Hematopoietic multipotent progenitor cell treated with erythropoietin and hydrocortisone succinate and interleukin-3 and kit ligand, for 8 days (in vitro differentiated cells): ENCODE measurements around the gene YDJC.
"Not testable (repeated sequence)": the region's sequence is repeated elsewhere in the genome, so short reads cannot be mapped to it uniquely, and the experiment has no call there.

Experiments
- DNase-seq: peaks from one replicate; pipeline ENCODE4 v3.0.0-alpha.2; 2015

YDJC gene

DNA sequence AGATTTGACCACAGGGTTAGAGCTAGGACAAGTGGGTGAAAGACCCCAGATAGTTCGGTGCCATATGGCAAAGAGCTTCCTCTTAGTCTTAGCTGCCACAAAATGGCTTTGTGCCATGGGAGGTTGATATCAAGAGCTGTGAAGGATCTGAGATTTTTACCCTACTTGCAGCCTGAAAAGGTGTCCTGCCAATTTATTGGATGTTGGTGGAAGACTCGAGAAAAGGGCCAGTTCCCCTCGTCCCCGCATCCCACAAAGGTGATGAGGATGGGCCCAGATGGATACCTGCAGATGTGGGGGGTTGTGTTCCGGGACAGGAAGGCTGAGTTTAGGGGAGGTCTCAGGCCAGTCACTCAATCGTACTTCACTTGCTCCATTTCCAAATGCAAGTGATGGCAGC is 27.2 kb downstream of the YDJC start:
- no peak for DNase-seq

DNA sequence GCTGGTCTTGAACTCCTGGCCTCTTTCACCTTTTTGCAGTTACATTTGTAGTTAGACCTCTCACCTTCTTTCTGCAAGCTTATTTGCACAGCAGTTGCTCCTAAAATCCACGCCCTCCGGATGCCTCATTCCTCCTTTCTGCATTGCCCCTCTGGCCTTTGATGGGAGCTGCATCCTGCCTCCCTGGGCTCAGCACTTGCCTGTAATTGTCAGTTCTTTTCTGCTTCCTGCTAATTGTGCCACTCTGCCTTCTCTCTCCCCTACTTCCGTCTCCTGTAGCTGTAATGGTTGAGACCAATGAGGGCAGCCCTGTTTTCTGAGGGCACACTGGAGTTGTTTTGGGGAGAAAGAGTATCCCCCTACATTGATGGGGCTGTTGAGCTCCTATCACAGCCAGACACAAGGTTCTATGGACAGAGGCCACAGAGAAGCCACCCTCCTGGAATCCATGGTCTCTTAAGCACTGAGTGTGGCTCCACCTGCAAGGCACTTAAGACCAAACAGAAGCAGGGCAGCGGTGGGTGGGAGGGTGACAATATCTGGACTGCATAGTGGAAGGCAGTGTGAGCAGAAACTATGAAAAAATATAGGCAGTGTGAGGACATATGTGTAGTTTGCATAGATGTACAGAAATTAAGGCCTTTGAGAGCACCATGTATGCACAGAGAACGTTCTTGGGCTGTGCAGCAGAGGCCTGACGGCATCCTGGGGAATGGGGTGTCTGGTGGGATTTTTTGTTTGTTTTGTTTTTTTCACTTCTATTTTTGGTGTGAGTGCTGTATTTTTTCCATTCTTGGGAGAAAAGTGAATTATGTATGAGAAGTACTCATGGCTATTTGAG is 30.5 kb downstream of the YDJC start:
- DNase-seq = no peak

DNA sequence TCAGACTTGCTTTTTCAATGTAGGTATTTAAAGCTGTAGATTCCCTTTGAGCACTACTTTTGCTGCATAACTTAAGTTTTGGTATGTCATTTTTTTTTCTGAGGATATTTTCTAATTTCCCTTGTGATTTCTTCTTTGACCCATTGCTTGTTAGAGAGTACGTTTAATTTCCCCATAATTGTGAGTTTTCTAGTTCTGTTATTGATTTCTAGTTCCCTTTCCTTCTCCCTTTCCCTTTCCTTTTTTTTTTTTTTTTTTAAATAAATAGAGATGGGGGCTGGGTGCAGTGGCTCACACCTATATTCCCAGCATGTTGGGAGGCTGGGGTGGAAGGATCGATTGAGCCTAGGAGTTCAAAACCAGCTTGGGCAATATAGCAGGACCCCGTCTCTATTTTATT is 31.5 kb downstream of the YDJC start:
- DNase-seq = no peak

DNA sequence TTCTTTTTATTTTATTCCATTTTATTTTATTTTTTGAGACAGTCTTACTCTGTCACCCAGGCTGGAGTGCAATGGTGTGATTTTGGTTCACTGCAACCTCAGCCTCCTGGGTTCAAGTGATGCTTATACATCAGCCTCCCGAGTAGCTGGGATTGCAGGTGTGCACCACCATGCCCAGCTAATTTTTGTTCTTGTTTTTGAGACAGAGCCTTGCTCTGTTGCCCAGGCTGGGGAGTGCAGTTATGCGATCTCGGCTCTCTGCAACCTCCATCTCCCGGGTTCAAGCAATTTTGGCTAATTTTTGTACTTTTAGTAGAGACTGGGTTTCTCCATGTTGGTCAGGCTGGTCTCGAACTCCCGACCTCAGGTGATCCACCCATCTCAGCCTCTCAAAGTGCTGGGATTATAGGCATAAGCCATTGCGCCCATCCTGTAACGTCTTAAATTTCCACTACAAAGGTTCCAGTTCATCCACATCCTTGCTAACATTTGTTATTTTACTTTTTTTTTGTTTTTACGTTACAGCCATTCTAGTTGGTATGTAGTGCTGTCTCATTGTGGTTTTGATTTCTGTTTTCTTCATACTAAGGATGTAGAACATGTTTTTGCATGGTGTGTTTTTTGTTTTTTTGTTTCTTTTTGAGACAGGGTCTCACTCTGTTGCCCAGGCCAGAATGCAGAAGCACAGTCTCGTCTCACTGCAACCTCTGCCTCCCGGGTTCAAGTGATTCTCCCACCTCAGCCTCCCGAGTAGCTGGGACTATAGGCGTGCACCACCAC is 33.3 kb downstream of the YDJC start:
- DNase-seq = not testable (repeated sequence)

DNA sequence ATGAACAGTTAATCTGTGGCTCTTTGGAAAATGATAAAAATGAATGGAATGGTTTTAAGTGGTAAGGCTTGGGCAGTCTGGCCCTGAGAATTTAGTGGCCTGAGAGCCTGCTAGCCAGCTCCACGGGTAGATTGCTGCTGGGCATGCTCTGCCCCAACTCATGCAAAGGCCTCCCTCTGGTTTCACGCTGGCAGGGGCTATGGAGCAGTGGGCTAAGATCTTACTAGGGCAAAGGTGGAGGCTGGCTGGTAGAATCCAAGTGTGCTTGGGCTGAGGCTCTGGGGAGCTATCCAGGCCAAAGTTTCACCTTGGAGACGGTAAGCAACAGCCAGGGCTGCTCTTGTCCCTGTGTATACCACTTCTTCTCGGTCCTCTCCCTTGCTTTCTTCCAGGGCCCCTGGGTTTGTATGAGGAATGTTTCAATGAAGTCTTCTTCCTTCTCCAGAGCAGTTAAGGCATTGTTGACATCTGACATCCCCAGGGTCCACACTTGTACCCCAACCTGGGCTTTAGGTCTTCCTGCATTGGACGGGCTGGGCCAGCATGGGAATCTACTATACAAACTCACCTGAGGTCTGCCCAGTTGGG is 34.9 kb downstream of the YDJC start:
- DNase-seq = no peak

DNA sequence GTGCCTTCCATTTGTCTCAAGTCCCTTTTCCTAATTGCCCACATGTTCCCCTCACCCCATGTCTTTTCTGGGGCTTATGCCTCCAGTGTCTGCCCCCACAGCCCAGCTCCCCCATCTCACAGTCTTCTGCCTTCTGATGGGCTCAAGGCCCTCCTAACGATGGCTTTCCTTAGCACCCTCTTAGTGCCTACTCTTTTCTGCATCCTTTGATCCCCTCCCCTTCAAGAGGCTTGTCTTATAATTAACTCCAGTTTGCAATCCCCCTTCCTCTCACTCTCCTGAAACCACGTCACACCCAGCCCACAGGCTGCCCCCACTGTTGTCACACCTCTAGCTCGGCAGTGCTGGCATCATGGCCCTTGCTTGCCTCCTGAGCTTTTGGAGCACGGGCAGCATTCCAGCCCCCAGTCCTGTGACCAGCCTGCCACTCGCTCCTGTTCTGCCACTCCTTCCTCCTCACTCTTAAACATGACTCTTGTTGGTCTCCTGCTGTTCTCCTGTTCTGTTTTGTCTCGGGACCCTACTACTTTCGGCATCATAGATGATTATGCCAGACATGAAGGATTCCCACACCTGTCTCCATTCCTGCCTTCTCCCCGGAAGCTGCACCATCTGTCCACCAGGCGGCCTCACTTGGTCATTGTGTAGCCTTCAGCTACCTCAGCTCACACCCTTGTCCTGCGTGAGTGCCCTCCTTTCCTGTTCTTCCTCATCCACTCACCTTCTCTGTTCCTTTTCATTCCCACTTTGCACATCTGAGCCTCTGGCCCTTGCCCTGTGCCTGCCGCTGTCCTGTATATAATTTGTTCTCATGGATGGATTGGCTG is 36.2 kb downstream of the YDJC start:
- no peak for DNase-seq

DNA sequence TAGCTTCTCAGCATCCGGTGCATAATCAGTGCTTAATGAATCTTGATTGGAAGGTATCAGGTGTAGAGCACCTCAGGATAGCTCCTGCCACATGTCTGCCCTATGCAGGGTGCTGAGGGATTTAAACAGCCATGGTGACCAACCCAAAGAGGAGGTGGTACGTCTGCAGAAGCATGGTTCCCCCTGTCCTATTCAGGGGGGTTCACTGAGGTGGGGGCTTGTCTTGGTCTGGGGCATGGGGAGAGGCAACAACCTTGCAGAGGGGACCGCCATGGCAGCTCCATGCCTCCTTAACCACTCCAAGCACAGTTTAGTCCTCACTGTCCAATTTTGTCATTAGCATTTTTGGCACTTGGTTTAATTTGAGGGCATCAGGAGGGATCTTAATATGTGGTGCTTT is 37.4 kb downstream of the YDJC start:
- DNase-seq = no peak

DNA sequence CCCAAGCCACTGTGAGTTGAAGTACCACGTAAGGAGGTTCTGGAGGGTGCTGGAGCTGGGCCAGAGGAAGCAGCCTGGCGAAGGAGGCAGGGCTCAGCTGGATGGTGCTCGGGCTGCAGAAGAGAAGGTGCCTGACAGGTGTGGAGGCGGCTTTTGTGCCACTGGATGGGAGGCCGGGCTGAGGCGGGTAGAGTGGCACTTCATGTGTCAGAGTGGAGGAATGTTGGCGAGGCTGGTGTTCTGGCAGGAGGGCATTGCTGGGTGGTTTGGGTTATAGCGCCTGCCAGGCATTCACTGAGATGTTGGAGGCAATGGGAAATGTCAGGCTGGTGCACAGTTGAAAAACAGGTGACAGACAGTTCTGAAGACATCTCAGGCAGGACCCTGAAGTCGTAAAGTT is 38.1 kb downstream of the YDJC start:
- no peak for DNase-seq

DNA sequence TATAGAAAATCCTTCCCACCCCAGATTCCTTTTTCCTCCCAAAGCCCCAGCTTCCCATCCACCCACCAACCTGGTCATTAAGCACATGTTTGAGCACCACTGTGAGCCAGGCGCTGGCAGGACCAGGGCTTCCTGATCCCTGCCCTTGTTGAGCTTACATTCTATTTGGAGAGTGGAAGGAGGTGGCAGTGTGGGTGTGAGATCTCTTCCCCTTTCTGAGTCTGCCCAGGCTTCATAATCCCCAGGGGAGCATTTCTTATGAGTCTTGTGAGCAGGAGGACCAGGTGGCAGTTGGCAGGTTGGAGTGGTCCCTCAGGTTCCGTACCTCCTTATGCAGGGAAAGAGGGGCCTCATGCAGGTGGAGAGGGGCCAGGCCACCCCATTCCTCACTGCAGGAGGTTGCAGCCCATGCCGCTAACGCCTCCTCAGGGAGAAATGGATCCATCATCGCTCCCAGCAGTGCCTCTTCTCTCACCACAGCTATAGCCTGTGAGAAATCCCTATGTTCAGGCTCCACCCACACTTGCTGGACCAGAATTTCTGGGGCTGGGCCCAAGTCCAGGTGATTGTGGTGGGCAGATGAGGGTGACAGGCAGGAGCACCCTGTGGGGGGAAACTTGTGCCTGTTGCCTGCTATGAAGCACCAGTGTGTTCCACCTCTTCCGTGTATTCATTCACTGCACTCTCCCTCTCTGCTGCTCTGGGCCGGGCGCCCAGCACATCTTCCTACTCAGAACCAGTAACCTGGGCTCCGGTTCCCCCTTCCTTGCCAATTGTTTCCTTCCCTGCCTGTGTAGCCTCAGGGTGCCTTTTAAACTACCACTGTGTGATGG is 38.8 kb downstream of the YDJC start:
- no peak for DNase-seq

DNA sequence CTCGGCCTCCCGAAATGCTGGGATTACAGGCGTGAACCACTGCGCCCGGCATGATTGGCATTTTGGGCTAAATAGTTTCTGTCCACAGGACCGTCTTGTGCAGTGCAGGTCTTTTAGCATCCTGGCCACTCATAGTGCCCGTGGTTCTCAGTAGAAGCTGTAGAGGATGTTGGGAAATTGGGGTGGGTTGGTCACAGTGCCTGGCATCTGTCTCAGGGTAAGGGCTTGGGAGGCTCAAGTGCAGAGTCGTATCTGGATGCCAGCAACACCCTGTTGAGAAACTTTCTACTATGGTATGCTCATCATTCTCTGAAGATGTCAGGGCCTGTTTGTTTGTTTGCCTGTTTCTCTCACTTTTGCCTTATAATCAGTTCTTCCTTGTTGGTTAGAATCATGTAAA is 40.4 kb downstream of the YDJC start:
- DNase-seq = no peak

DNA sequence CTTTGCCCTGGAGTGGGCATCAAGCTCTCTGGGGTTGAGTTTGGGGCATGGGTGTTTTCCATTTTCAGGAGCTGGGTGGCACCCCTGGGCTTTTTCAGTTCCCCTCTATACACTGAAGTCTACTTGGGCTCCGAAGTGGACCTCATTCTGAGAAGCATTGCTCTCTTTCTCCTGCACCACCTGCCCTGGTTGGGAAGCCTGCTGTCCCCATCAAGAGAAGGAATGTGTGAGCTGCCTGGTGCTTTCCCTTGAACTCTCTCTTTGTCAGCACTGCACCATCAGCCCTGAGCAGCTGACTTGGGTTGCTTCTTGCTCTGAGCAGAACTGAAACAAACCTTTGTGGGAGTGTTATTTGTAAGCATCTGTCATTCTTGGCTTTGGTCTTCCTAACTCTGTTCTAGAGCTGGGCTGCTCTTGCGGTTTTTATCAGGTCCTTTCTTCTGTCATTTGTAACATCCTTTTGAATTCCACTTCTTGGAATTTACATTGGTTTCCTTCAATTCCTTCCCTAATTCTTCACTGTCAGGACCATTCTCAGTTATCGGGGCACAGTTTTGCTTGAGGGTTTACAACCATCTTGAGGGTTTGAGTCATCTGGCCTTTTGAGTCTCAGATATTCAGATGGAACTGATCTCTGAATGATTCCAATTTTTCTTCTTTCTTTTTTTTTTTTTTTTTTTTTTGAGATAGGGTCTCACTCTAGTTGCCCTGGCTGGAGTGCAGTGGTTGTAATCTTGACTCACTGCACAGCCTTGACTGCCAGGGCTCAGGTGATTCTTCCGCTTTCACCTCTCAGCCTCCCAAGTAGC is 41.8 kb downstream of the YDJC start:
- DNase-seq = peak; percentile 85

DNA sequence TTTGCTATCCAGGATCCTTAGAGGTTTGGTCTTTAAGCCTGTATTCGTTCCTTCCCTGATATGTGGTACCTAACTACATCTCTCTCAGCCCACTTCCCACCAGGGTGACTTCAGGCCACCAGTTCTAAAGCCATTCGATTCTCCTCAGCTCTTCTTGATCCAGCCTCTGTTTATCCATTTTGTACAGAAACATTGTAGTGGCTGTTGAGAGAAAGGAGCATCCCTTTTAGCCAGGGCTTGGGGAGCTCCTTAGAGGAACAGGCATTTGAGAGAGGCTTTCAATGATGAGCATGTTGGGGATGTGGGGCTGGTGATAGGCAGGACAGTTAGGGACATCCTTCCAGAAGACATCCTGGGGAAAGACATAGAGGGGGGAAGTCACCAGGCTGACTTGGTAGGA is 44.4 kb downstream of the YDJC start:
- no peak for DNase-seq

DNA sequence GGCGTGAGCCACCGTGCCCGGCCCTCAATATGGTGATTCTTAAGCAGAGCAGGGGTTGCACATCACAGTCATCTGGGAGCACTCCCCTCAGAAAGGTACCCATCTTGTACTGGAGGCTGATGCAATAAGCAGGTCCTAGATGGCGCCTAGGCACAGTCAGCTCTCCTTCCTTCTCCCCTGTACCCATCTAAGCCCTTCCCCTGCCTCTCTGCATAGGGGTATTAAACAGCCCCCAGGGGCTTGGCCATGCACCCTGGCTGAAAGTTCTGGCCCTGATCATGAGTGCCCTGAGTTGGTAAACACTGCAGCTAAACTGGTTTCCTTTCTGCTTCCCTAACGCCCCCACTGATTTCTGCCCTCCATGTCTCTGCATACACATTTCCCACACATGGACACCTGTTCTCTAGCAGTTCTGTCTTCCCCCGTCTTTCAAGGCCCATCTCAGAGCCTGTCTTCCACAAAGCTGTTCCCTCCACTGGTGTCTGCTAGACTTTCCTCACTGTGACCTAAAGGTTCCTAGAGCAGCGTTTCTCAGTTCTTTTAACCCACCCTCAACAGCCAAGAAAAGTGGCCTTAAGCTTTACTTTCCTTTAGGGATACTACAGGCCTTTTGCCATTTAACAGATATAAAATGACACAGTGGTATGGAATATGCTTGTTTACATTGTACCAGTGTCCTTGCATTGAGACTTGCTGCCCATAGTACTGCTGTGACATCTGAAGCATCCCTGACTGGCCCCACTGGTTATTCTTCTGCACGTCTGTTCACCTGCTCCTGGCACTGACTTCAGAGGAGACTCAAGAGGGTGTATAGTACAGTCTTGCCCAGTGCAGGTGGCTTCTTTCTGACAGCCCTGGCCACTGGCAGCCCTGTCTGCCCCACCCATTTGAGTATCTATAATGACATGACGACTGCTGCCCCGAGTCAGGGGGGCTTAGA is 46.8 kb downstream of the YDJC start:
- no peak for DNase-seq

DNA sequence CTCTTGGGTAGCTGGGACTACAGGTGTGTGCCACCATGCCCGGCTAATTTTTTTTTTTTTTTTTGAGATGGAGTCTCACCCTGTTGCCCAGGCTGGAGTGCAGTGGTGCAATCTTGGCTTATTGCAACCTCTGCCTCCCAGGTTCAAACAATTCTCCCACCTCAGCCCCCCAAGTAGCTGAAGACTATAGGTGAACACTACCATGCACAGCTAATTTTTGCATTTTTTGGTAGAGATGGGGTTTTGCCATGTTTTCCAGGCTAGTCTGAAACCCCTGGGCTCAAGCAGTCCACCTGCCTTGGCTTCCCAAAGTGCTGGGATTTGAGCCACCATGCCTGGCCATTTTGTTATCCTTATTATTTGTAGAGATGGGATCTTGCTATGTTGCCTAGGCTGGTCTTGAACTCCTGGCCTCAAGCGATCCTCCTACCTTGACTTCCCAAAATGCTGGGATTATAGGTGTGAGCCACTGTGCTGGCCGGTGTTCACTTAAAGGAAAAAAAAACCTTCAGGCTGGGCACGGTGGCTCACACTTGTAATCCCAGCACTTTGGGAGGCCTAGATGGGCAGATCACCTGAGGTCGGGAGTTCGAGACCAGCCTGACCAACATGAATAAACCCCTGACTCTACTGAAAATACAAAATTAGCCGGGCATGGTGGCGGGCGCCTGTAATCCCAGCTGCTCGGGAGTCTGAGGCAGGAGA is 48.7 kb downstream of the YDJC start:
- not testable (repeated sequence) for DNase-seq

DNA sequence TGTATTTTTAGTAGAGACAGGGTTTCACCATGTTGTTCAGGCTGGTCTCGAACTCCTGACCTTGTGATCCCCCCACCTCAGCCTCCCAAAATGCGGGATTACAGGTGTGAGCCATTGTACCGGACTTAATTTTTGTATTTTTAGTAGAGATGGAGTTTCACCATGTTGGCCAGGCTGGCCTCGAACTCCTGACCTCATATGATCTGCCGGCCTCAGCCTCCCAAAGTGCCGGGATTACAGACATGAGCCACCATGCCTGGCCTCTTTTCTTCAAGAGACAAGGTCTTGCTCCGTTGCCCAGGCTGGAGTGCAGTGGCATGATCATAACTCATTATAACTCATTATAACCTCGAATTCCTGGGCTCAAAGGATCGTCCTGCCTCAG is 49.2 kb downstream of the YDJC start:
- DNase-seq = not testable (repeated sequence)

DNA sequence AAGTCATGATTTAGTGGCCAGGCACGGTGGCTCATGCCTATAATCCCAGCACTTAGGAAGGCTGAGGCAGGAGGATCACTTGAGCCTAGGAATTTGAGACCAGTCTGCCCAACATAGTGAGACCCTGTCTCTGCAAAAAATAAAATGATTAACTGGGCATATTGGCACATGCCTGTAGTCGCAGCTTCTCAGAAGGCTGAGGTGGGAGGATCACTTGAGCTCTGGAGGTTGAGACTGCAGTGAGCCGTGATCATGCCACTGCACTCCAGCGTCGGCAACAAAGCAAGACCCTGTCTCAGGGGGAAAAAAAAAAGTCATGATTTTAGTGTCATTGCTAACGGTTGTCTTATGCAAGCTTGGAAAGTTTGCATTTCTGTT is 50.4 kb downstream of the YDJC start:
- no peak for DNase-seq
